T-helper 17 cell (primary cell): ENCODE measurements around the gene PMS2. TPM values are rescaled to one million over a fixed set of nuclear protein-coding genes. Genes with fewer than 3 reads are reported as not detected.
"Not testable (repeated sequence)": the region's sequence is repeated elsewhere in the genome, so short reads cannot be mapped to it uniquely, and the experiment has no call there.

Source experiments
- ATAC-seq: fragments of 150-1000 bp; cut with Tn5 transposase; 2 replicates; pipeline ENCODE4 v1.10.0; 2021; ENCODE audit warnings: mild to moderate bottlenecking, moderate library complexity
- DNase-seq, 3 donors: peaks; one replicate each; pipeline versions ENCODE4 v3.0.0 to v3.0.0-alpha.2; 2020 to 2021
- H3K9me3 ChIP-seq: one replicate; pipeline ENCODE4 v1.7.0; 2013; ENCODE audit warnings: low read length, mild to moderate bottlenecking; ENCODE audit not compliant: control insufficient read depth, poor library complexity, severe bottlenecking
- H3K27ac Mint-ChIP-seq: one replicate; pipeline ENCODE4 v1.8.0; 2022; ENCODE audit warnings: mild to moderate bottlenecking, moderate library complexity, mixed read lengths
- H3K27me3 Mint-ChIP-seq: one replicate; pipeline ENCODE4 v1.8.0; 2022; ENCODE audit warnings: mixed read lengths
- H3K36me3 Mint-ChIP-seq: one replicate; pipeline ENCODE4 v1.8.0; 2022; ENCODE audit warnings: low read depth, mixed read lengths
- H3K4me1 Mint-ChIP-seq: one replicate; pipeline ENCODE4 v1.8.0; 2022; ENCODE audit warnings: mild to moderate bottlenecking, mixed read lengths
- H3K4me3 Mint-ChIP-seq: one replicate; pipeline ENCODE4 v1.8.0; 2022; ENCODE audit warnings: mild to moderate bottlenecking, moderate library complexity, mixed read lengths
- total RNA-seq, 4 donors: library from RNA in 2 of 4; stranded (reverse) in 2 of 4; gene quantifications; one replicate each; pipeline ENCODE4 v1.2.3 and lab custom pipeline; 2022 to 2026

The PMS2 gene, protein sequence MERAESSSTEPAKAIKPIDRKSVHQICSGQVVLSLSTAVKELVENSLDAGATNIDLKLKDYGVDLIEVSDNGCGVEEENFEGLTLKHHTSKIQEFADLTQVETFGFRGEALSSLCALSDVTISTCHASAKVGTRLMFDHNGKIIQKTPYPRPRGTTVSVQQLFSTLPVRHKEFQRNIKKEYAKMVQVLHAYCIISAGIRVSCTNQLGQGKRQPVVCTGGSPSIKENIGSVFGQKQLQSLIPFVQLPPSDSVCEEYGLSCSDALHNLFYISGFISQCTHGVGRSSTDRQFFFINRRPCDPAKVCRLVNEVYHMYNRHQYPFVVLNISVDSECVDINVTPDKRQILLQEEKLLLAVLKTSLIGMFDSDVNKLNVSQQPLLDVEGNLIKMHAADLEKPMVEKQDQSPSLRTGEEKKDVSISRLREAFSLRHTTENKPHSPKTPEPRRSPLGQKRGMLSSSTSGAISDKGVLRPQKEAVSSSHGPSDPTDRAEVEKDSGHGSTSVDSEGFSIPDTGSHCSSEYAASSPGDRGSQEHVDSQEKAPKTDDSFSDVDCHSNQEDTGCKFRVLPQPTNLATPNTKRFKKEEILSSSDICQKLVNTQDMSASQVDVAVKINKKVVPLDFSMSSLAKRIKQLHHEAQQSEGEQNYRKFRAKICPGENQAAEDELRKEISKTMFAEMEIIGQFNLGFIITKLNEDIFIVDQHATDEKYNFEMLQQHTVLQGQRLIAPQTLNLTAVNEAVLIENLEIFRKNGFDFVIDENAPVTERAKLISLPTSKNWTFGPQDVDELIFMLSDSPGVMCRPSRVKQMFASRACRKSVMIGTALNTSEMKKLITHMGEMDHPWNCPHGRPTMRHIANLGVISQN
- total RNA-seq, result 10 to 100 TPM; 11.3 to 11.6 TPM
- 28.8 to 38.4 reads per million in 2 donors for total RNA-seq (lab: John Stamatoyannopoulos, UW)

DNA sequence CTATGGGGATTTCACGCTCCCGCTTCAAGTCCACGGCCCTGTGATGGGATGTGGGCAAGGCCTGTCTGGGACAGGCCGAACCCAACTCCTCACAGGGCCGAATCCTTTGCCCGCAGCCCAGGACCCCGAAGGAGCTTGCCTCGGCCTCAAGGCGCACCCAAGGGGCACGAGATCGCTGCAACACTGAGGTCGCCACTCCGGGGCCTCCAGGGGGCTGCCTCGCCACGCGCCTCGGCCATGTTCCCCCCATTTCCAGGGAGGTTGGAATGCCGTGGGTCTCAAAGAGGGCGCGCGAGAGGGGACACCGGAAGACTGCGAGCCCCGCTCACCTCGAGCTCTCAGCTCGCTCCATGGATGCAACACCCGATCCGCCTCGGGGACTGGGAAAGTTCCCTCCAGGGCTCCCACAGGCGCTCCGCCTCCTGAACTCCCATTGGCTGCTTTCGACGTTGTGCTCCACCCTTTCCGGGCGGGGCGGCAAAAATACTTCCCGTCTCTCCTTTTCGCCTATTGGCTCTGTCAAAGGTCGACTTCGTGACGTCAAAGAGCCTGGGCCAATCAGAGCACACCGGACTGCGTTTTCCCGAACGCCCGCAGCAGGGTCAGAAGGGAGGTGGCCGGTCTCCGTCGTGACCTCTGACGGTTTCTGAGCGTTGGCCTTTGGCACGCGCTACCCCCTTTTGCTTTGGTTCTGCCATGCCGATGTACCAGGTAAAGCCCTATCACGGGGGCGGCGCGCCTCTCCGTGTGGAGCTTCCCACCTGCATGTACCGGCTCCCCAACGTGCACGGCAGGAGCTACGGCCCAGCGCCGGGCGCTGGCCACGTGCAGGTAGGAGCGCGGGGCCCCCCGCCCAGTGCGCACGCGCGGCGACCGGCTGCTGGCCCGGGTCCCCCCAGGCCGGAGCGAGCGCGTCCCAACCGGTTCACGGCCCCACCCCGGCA, at the start of gene PMS2, which contains the start of gene AIMP2:
TSS of gene PMS2 (minus strand) at position 382 of the 944 bp plus-strand sequence. CDS start at position 352, 30 bp downstream.
TSS of gene AIMP2 (plus strand) at position 605 of the 944 bp plus-strand sequence. CDS start at position 697, 92 bp downstream.
- ATAC-seq (peak; percentile 90), DNase-seq (peak; percentile 85 to 93 (median 89))
- Mint-ChIP-seq H3K4me1 (peaks cover 27% of the 10 kb centered on the region), H3K27me3 (no peaks in the 10 kb centered on the region), H3K27ac (peak within 1 kb of the TSS; percentile 90), H3K36me3 (no peaks in the 10 kb centered on the region), H3K4me3 (peak within 1 kb of the TSS; percentile 95)
- H3K9me3 ChIP-seq, result no peaks in the 10 kb centered on the region

DNA sequence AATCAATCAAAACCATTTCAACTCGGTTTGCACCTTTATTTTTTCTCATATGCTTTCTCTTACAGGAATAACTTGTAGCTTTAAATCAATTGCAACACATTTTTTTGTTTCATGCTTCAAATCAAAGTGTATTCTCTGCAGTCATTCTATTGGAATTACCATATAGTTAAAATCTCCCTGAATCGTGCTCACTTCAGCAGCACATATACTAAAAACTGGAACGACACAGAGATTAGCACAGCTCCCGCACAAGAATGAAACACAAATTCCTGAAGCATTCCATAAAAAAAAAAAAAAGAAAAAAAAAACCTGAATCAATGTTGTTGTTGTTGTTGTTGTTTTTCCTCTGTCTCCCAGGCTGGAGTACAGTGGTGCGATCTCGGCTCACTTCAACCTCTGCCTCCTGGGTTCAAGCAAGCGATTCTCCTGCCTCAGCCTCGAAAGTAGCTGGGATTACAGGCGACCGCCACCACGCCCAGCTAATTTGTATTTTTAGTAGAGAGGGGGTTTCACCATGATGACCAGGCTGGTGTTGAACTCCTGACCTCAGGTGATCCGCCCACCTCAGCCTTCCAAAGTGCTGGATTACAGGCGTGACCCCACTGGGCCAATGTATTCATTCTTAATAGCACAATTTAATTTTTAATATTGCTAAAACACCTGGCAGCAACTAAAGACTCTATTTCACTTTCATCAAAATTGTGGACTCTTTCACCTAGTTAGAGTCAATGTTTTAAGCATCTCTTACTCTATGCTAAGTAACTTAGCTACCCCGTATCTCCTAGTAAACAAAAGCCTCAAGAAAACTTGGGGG, 48.7 kb upstream of the PMS2 start:
- Mint-ChIP-seq H3K36me3 (peaks cover 2% of the 10 kb centered on the region), H3K27me3 (no peaks in the 10 kb centered on the region), H3K4me3 (peak overlapping the region; percentile 99), H3K4me1 (peaks cover 18% of the 10 kb centered on the region), H3K27ac (peak overlapping the region; percentile 94)
- ATAC-seq (no peak), DNase-seq (no peak)
- no peaks in the 10 kb centered on the region for H3K9me3 ChIP-seq

DNA sequence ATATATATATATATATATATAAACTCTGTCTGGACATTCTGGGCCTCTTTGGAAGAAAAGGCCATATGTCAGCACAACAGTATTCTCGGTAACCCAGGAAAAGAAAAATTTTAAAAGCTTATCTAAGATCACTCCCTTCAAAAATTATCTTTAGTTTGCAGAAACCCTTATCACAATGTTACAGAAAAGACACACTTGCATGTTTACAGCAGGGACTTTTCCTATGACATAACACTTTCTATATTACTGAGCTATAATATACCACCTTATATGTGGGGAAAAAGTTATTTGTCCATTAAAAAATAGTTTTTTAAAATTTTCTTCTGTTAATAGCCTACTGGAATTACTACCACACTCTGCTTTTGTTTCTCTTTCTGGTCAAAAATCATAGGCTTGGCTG, 47.8 kb upstream of the PMS2 start:
- no peaks in the 10 kb centered on the region for H3K27me3 Mint-ChIP-seq
- peaks cover 18% of the 10 kb centered on the region for H3K4me1 Mint-ChIP-seq
- no peak overlapping the region for H3K4me3 Mint-ChIP-seq
- H3K27ac Mint-ChIP-seq, result no peak overlapping the region
- ATAC-seq, result no peak
- no peak for DNase-seq
- no peaks in the 10 kb centered on the region for H3K9me3 ChIP-seq
- peaks cover 2% of the 10 kb centered on the region for H3K36me3 Mint-ChIP-seq

DNA sequence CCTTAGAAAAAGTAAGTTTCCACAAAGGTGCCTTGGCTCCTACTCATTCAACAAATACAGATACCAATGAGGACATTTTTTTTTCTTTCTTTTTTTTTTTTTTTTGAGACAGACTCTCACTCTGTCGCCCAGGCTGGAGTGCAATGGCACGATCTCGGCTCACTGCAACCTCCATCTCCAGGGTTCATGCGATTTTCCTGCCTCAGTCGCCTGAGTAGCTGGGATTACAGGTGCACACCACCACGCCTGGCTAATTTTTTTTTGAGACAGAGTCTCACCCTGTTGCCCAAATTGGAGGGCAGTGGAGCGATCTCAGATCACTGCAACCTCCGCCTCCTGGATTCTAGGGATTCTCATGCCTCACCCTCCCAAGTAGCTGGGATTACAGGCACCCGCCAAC, 42.3 kb upstream of the PMS2 start:
- not testable (repeated sequence) for H3K36me3 Mint-ChIP-seq, H3K9me3 ChIP-seq, DNase-seq, ATAC-seq, H3K4me3 Mint-ChIP-seq, H3K4me1 Mint-ChIP-seq, H3K27me3 Mint-ChIP-seq, H3K27ac Mint-ChIP-seq

DNA sequence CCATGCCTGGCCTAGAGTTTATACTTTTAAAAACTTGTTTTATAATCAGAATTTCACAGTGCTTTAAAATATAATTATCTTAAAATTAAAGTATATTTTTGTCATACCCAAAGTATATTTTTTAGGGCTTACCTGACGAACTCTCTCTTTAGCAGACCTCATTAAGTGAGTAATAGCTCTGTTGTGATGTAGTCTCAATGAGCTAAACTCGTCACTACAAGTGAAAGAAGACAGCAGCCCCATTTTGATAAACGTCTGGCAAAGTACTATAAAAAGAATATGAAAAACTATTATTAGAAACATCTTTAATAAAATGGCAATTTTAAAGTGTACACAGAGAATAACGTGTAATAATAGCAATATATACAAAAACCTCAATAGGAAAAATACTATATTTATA, 40.9 kb upstream of the PMS2 start:
- Mint-ChIP-seq H3K4me1 (peaks cover 3% of the 10 kb centered on the region), H3K4me3 (no peak overlapping the region), H3K27me3 (no peaks in the 10 kb centered on the region), H3K27ac (no peak overlapping the region), H3K36me3 (peaks cover 5% of the 10 kb centered on the region)
- no peaks in the 10 kb centered on the region for H3K9me3 ChIP-seq
- DNase-seq (no peak), ATAC-seq (no peak)

DNA sequence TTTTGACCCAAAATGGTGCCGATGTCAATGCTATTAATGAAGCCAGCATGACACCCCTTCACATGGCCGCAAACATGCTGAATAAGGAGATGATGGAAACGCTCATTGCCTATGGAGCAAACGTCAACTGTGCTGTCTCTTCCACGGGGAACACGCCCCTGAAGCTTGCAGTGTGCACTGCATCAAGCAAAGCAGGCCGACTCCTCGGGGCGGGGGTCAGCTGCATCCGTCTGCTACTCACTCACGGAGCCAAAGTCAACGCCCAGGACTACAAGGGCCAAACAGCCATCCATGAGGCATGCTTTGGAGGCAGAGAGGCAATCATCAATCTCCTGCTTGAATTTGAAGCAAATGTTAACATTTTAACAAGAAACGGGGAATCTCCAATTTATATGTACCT, 26.8 kb upstream of the PMS2 start:
- Mint-ChIP-seq H3K27ac (no peak overlapping the region), H3K4me1 (peaks cover 11% of the 10 kb centered on the region), H3K27me3 (no peaks in the 10 kb centered on the region), H3K4me3 (no peak overlapping the region), H3K36me3 (peaks cover 5% of the 10 kb centered on the region)
- H3K9me3 ChIP-seq, result no peaks in the 10 kb centered on the region
- ATAC-seq (no peak), DNase-seq (no peak)

DNA sequence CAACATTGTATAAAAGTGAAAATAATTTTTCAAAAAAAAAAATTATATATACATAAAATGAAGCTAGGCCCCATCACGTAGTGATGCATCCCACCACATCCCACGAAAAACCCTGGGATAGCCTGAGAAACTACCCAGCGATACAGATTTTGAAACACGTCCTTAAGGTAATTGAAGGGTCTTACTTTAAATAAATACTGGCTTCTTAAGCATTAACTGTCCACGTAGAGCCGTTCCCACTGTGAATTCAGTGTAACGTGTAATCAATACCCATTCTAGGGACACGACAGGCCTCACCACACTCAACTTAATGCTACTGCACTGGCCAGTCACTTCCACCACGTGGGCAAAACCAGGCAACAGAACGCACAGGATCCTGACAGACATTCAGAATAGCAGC, 26.3 kb upstream of the PMS2 start:
- H3K4me3 Mint-ChIP-seq, result no peak overlapping the region
- H3K36me3 Mint-ChIP-seq, result peaks cover 3% of the 10 kb centered on the region
- H3K4me1 Mint-ChIP-seq, result peaks cover 9% of the 10 kb centered on the region
- no peaks in the 10 kb centered on the region for H3K9me3 ChIP-seq
- no peak overlapping the region for H3K27ac Mint-ChIP-seq
- H3K27me3 Mint-ChIP-seq, result no peaks in the 10 kb centered on the region
- no peak for ATAC-seq
- no peak for DNase-seq

DNA sequence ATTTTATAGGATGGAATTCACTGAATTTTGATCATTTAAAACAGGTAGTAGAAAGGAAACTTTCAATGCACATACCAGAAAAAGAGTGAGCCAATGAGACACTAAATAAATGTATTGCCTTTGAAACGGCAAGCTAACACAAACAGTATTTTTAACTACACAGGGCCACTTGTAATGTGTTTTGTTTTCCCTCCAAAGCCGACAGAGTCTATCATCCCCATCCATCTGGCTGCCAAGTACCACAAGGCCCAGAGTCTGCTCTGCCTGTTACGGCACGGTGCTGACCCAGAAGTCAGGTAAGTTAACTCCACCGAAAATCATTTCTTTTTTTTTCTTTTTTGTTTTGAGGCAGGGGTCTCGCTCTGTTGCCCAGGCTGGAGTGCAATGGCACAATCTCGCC, 23.8 kb upstream of the PMS2 start:
- H3K4me1 Mint-ChIP-seq, result peaks cover 11% of the 10 kb centered on the region
- ATAC-seq (no peak), DNase-seq (no peak)
- H3K27ac Mint-ChIP-seq, result peak overlapping the region; percentile 45
- no peaks in the 10 kb centered on the region for H3K9me3 ChIP-seq
- H3K36me3 Mint-ChIP-seq, result peaks cover 3% of the 10 kb centered on the region
- no peak overlapping the region for H3K4me3 Mint-ChIP-seq
- H3K27me3 Mint-ChIP-seq, result no peaks in the 10 kb centered on the region

DNA sequence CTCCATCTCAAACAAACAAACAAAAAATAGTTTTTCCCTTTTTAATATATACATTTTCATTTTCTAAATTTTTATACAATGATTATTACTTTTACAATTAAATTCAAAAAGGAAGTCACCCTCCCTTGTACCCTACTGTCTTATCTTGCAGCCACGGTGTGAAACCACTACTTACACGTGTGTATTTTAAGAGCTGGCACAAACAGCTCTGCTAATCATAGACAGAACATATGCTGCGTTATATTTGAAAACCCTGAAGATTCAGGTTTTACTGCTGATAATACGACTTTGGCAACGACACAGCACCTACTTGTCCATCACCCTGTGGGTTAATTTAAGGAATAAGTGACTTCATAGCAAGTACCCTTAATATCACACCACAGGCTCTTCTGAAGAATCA, 23.3 kb upstream of the PMS2 start:
- no peak for DNase-seq
- no peaks in the 10 kb centered on the region for H3K9me3 ChIP-seq
- H3K36me3 Mint-ChIP-seq, result peaks cover 3% of the 10 kb centered on the region
- peaks cover 12% of the 10 kb centered on the region for H3K4me1 Mint-ChIP-seq
- H3K27ac Mint-ChIP-seq, result peak overlapping the region; percentile 45
- H3K27me3 Mint-ChIP-seq, result no peaks in the 10 kb centered on the region
- H3K4me3 Mint-ChIP-seq, result no peak overlapping the region
- ATAC-seq, result no peak

DNA sequence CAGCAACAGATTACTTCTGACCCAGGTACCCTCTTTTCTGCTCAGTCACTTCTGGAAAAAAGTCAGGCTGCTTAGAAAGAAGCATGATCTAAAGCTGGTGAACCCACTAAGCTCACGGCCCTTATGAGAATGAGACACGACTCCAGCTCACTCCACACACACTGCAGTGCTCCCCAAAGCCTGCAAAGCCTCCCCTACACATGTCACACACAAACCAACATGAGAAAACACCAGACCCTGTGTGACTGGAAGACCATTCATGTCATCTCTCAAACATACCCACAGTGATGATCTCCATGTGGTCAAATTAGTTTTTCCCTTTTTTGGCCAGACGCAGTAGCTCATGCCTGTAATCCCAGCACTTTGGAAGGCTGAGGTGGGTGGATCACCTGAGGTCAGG, 22.7 kb upstream of the PMS2 start:
- ATAC-seq (no peak), DNase-seq (no peak)
- H3K4me3 Mint-ChIP-seq, result no peak overlapping the region
- H3K27me3 Mint-ChIP-seq, result no peaks in the 10 kb centered on the region
- no peaks in the 10 kb centered on the region for H3K9me3 ChIP-seq
- no peak overlapping the region for H3K27ac Mint-ChIP-seq
- H3K36me3 Mint-ChIP-seq, result peaks cover 3% of the 10 kb centered on the region
- peaks cover 18% of the 10 kb centered on the region for H3K4me1 Mint-ChIP-seq

DNA sequence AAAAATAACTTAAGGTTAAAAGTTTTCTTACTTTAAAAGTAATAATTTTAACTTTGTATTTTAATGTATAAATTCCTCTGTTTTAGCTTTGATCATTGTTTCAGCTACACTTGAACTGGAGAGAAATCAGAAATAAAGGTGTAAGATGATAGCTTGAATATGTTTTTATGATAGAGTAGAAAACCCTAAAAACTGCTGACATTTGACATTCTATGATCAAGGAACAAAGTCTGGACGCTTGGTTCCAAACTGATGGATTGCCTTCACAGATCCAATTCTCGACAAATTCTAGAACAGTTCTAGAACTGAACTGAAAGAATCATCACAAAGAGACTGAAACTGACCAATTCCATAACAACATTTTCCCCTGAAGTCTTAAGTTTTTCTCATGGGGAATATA, 22.1 kb upstream of the PMS2 start, which contains the start of gene ANKRD61:
TSS of gene ANKRD61 (plus strand) at position 389 of the 400 bp plus-strand sequence. CDS start at position 389, 0 bp downstream.
- no peaks in the 10 kb centered on the region for H3K9me3 ChIP-seq
- H3K36me3 Mint-ChIP-seq, result peaks cover 3% of the 10 kb centered on the region
- ATAC-seq, result no peak
- H3K4me1 Mint-ChIP-seq, result peaks cover 22% of the 10 kb centered on the region
- no peak within 1 kb of the TSS for H3K4me3 Mint-ChIP-seq
- no peaks in the 10 kb centered on the region for H3K27me3 Mint-ChIP-seq
- DNase-seq, result no peak
- peak within 1 kb of the TSS; percentile 49 for H3K27ac Mint-ChIP-seq

DNA sequence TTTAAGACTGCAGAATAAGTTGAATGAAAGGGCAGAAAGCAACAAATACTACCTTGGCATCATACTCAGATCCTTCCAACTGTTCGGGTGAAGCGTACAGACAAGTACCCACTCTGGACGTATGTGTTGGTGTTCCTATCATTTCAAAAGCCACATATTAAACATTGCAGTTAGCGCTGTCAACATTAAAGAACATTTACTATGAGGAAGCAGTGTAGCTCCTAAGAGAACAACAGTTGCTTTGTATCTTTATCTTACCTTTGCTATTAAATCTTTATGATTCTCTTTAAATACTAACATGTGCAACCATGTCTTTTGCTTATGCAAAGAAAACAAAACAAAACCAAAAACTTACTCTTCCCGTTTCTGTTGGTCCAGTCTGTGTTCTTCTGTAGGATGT, 19.7 kb upstream of the PMS2 start:
- H3K36me3 Mint-ChIP-seq, result peaks cover 8% of the 10 kb centered on the region
- no peak for ATAC-seq
- DNase-seq, result no peak
- H3K4me1 Mint-ChIP-seq, result peaks cover 20% of the 10 kb centered on the region
- H3K27me3 Mint-ChIP-seq, result no peaks in the 10 kb centered on the region
- H3K4me3 Mint-ChIP-seq, result no peak overlapping the region
- H3K27ac Mint-ChIP-seq, result no peak overlapping the region
- H3K9me3 ChIP-seq, result no peaks in the 10 kb centered on the region
